ENCODE measurements around the gene LCLAT1.

LCLAT1 gene

DNA sequence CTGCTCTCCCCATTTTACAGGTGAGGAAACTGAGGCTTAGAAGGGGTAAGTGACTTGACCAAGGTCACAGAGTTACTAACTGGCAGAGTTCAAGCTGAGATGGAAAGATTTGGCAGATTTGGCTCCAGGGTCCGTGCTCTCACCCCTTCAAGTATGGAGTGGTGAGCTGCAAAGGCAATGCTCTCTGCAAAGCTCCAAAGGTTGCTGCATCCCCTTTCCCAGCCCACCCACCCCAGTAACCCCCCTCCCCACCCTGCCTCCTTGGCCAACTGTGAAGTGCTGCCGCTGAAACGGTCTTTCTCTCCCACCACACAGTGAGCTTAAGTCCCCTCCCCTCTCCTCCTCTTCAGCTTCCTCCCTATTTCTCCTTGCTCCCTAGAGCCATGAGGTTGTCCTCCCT lies 207.4 kb downstream of the LCLAT1 start:
- Mint-ChIP-seq H3K4me1 (no peaks in the 10 kb centered on the region), H3K27me3 (peaks cover 4% of the 10 kb centered on the region), H3K36me3 (no peaks in the 10 kb centered on the region), H3K27ac (no peak overlapping the region), H3K4me3 (no peak overlapping the region), H3K9me3 (no peaks in the 10 kb centered on the region)
- ATAC-seq (ENCODE audit: low read depth) (no peak), DNase-seq (ENCODE audit: low spot score in 2 of 2) (no peak)

DNA sequence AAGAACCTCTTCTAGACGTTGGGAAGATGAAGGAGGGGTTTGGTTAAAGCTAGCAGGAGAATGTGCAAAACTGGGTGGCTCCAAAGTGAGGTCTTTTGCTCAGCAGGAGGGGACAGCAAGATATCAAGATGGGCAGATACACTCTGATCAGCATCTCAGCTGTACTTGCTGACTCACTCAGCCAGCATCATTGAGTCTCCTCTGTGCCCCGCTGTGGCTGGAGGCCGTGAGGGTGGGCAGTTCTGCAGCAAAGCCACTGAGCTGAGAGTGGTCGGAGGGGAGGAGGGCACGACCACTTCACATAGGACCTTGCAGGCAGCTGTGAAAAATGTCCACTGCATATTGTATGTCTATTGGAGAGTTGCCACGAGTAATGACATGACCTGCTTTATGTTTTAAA lies 208.2 kb downstream of the LCLAT1 start:
- no peak overlapping the region for H3K4me3 Mint-ChIP-seq
- ATAC-seq (ENCODE audit: low read depth) (no peak), DNase-seq (ENCODE audit: low spot score in 2 of 2) (no peak)
- H3K9me3 Mint-ChIP-seq = no peaks in the 10 kb centered on the region
- H3K27ac Mint-ChIP-seq = no peak overlapping the region
- H3K36me3 Mint-ChIP-seq = no peaks in the 10 kb centered on the region
- H3K27me3 Mint-ChIP-seq = peaks cover 5% of the 10 kb centered on the region
- H3K4me1 Mint-ChIP-seq = no peaks in the 10 kb centered on the region

DNA sequence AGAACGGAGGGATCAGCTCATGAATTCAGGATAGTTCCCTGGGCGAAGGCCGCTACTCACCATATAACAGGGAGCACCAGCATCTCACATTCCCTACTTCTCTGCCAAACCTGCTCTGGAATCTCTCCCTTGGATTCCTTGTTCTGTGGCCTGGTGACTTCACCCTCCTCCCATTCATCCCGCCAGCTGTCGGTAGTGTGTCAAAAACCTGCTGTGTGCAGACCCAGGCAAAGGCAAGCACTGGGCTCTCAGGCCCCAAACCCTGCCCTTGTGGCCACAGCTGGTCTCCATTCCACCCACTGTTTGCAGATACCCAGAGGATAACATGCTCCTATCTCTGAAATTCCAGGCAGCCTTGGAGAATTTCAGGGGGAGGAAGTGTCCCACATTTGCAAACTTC lies 208.6 kb downstream of the LCLAT1 start:
- Mint-ChIP-seq H3K36me3 (no peaks in the 10 kb centered on the region), H3K9me3 (no peaks in the 10 kb centered on the region), H3K4me3 (no peak overlapping the region), H3K27ac (no peak overlapping the region), H3K4me1 (no peaks in the 10 kb centered on the region), H3K27me3 (peaks cover 5% of the 10 kb centered on the region)
- ATAC-seq (ENCODE audit: low read depth) = no peak
- no peak for DNase-seq (ENCODE audit: low spot score in 2 of 2)

DNA sequence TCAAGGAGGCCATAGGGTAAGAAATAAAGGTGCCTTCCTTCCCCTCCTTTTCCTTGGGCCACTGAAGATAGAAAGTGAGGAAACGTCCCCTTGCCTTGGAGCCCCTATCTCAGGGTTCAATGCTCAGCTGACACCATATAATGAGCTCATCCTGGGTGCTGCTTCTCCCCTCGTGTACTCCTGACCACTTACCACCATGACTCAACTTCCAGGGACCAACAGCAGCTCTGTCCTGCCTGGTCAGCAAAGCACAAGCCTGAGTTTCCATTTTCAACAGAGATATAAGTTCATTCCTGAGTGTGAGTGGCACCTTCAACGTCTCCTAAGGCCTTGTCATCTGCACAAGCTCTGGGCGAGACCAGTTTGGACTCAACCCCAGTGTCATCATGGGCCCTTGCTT lies 209.0 kb downstream of the LCLAT1 start:
- Mint-ChIP-seq H3K27ac (no peak overlapping the region), H3K36me3 (no peaks in the 10 kb centered on the region), H3K27me3 (peaks cover 5% of the 10 kb centered on the region), H3K9me3 (no peaks in the 10 kb centered on the region), H3K4me1 (no peaks in the 10 kb centered on the region), H3K4me3 (no peak overlapping the region)
- DNase-seq (ENCODE audit: low spot score in 2 of 2) (no peak), ATAC-seq (ENCODE audit: low read depth) (no peak)

DNA sequence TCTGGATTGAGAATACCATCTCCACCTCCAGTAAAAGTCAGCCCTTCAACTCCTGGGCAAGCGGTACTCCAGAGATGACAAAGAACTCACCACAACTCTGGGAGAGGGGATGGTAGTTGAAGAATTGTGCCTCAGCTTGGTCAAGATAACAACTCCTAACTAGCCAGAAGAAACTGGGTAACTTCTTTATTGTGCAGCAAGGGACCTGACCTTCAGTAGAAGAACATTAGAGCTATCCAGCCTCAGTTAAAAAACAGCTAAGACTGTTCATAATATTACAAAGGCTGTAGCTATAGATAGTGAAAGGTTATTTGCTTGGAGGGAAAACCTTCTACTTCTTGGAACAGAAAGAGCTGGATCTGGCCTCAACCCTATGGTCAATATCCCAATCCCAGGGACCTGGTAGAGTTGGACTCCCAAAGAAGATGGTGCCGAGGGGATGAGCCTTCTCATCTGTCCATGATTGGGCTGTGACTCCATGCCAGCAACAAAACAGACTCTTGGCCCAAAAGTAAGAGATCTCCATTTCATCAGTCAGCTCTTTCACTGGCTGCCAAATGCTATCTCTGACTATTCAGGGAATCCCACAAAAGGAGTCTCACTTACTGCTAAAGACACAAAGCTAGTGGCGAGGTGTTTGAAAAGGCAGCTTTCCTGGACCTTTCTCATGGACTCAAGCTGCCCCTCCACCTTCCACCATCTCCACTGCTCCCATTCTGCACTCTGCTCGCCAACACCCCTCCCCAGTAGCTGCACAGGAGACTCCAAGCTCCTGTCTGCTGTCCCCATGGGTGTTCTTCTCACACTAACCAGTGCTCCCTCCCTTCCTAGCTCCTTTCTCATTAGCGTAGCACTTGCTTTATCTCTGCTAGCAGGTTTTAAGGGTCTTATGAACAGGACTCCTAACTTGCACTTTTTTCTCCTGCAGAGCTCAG lies 214.4 kb downstream of the LCLAT1 start:
- no peaks in the 10 kb centered on the region for H3K4me1 Mint-ChIP-seq
- H3K27ac Mint-ChIP-seq = no peak overlapping the region
- H3K27me3 Mint-ChIP-seq = peaks cover 4% of the 10 kb centered on the region
- H3K4me3 Mint-ChIP-seq = no peak overlapping the region
- H3K9me3 Mint-ChIP-seq = peaks cover 3% of the 10 kb centered on the region
- ATAC-seq (ENCODE audit: low read depth) (no peak), DNase-seq (ENCODE audit: low spot score in 2 of 2) (no peak)
- peaks cover 5% of the 10 kb centered on the region for H3K36me3 Mint-ChIP-seq

DNA sequence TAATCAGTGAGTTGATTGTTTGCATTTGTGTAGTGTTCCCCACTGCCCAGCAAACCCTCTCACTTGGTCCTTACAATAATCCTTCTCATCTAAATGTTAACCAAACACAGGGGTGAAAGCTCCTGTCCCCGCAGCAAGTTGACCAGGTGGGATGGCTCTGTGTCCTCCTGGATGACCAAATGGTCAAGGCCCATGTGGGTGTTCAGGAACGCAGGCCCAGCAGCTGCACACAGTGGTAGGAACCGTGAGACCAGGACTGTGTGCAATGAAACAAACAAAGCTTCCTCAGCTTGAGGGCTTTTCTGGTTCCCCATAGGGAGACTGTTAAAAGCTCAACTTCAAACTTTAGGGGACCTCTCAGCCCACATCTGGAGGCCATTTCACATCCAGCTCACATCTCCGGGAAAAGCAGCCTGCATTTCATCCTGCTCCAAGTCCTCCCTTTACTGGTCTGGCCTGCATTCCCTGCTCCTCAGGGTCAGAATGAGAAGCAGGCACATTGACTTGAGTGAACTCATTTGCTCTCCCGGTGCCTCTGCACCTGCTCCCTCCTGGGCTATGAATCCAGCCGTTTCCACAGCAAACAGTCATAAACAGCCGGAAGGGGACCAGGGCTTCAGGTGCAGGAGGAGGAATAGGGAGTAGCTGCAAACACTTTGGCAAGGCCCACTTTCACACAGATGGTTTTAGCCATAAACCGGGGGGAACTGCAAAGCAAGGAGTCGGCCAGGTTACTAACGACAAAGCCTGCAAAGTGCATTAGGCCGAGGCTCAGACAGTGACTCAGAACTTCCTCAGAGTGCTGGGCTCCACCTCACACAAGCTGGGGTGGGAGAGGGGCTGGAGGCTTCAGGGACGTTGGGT lies 215.5 kb downstream of the LCLAT1 start:
- Mint-ChIP-seq H3K36me3 (peaks cover 6% of the 10 kb centered on the region), H3K4me3 (no peak overlapping the region), H3K9me3 (peaks cover 8% of the 10 kb centered on the region), H3K27me3 (peaks cover 3% of the 10 kb centered on the region), H3K4me1 (no peaks in the 10 kb centered on the region), H3K27ac (no peak overlapping the region)
- ATAC-seq (ENCODE audit: low read depth) (no peak), DNase-seq (ENCODE audit: low spot score in 2 of 2) (peak in 1 of 2 donors; percentile 4)

DNA sequence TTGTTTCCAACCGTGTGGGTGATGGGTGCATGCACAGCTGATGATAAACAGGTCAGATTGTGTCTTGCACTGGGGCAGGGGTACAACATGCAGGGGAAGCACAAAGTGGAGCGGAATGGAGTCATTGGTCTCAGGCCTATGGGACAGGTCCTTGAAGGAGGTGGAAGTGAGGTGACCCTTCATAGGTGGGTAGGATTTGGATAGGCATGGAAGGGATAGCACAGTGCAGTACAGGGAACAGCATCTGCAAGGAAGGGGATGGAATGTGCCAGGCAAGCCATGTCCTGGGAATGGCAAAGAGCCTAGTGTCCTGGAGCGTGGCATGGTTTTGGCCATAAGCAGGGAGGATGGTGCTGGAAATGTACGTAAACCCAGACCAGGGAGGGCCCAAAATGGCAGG lies 216.3 kb downstream of the LCLAT1 start:
- Mint-ChIP-seq H3K27me3 (peaks cover 2% of the 10 kb centered on the region), H3K9me3 (peaks cover 12% of the 10 kb centered on the region), H3K4me1 (no peaks in the 10 kb centered on the region), H3K36me3 (peaks cover 9% of the 10 kb centered on the region), H3K27ac (no peak overlapping the region), H3K4me3 (no peak overlapping the region)
- DNase-seq (ENCODE audit: low spot score in 2 of 2) (peak in 1 of 2 donors; percentile 3), ATAC-seq (ENCODE audit: low read depth) (no peak)

DNA sequence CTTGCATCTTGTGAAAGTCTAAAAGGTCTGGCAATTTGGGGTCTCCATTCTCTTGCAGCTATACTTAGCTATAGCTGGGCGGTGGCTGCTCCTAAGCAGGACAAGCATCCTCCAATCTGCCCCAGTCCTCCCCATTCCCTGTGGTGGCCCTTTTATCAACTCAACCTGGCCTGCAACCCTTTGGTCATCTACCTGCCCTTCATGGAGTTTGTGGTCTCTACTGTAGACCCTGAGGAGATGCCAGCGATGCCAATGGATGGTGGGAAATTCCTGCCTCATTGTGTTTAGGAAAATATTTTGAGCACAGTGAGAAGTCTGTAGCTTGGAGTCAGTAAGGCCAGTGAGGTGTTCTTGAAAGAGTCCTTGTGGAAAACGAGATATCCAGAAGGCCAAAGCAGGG lies 216.8 kb downstream of the LCLAT1 start:
- ATAC-seq (ENCODE audit: low read depth) (no peak), DNase-seq (ENCODE audit: low spot score in 2 of 2) (peak in 1 of 2 donors; percentile 3)
- Mint-ChIP-seq H3K9me3 (peaks cover 14% of the 10 kb centered on the region), H3K4me3 (no peak overlapping the region), H3K36me3 (peaks cover 12% of the 10 kb centered on the region), H3K27me3 (peaks cover 2% of the 10 kb centered on the region), H3K27ac (no peak overlapping the region), H3K4me1 (no peaks in the 10 kb centered on the region)

DNA sequence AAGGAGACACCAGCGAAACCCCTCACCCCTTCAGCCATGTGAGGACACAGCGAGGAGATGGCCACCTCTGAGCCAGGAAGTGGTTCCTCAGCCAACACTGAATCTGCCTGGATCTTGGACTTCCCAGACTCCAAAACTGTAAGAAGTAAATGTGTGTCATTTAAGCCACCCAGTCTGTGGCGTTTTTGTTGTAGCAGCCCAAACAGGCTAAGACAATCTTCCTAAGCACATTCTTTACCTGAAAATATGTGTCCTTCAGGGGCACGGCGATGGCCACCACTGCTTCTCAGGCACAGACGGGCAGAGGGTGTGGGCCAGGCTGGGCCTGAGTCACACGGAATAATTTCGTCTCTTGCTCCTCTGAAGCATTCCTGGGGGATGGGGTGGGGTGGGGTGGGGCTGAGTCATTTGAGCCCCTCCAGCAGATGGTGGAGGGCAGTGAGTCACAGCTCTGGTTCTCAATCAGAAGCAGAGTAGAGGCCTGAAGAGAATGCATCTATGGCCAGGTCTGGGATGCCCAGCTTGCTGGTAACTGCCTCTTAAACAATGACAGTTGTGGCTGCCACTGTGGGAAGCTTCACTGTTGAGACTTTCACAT lies 217.8 kb downstream of the LCLAT1 start:
- ATAC-seq (ENCODE audit: low read depth) = no peak
- Mint-ChIP-seq H3K36me3 (peaks cover 17% of the 10 kb centered on the region), H3K4me1 (no peaks in the 10 kb centered on the region), H3K4me3 (no peak overlapping the region), H3K27me3 (no peaks in the 10 kb centered on the region), H3K9me3 (peaks cover 20% of the 10 kb centered on the region), H3K27ac (no peak overlapping the region)
- DNase-seq (ENCODE audit: low spot score in 2 of 2) = peak in 1 of 2 donors; percentile 7

DNA sequence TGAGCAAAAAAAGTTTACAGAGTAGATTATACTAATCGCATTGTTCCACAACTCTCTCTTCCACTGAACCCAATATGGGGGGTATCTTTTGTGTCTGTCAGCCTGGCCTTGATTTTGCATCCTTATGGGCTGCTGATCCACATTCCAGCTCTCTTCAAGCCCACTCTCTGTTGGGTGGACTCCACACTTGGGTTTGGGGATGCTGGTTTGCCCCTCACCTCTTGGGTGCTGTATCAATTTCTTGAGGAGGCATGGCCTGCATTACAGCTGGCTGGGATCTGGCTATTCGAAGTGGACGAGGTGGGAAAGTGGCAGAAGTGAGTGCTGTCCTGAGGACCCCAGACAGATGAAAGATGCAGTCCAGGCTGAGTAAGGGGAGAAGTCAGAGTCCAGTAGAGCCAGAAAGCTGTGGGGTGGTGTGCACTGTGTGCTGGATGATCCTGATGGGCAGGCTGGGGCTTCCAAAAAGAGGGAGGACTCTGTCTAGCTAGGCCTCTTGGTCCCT lies 218.8 kb downstream of the LCLAT1 start:
- ATAC-seq (ENCODE audit: low read depth) (no peak), DNase-seq (ENCODE audit: low spot score in 2 of 2) (peak in 1 of 2 donors; percentile 1)
- Mint-ChIP-seq H3K4me3 (no peak overlapping the region), H3K9me3 (peaks cover 24% of the 10 kb centered on the region), H3K27ac (no peak overlapping the region), H3K36me3 (peaks cover 21% of the 10 kb centered on the region), H3K27me3 (no peaks in the 10 kb centered on the region), H3K4me1 (no peaks in the 10 kb centered on the region)

DNA sequence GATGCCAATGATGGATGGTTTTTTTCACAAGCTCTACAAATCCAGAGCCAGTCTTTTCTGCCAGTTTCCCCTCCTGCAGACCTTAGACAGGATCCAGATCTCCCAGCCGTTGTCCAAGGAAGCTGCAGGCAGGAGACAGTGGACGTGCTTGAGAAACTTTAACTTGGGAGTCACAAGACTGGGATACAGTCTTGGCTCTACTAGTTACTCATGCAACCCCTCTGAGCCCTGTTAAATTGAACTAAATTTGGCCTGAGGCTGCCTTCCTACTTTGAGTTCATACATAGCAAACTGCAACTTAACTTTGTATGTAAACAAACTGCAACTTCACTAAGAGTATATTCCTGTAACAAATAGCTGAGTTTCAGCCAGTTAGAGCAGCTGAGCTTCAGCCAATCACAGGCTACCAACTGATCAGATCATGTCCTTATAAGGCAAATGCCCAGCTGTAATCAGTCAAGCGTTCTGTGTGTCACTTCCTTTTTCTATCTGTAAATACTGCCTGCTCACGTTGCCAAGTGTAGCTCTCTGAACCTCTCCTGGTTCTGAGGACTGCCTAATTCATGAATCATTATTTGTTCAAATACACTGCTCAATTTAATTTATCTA lies 219.3 kb downstream of the LCLAT1 start:
- Mint-ChIP-seq H3K4me3 (no peak overlapping the region), H3K27ac (peak overlapping the region; percentile 30)
- peak in 1 of 2 donors; percentile 3 for DNase-seq (ENCODE audit: low spot score in 2 of 2)

DNA sequence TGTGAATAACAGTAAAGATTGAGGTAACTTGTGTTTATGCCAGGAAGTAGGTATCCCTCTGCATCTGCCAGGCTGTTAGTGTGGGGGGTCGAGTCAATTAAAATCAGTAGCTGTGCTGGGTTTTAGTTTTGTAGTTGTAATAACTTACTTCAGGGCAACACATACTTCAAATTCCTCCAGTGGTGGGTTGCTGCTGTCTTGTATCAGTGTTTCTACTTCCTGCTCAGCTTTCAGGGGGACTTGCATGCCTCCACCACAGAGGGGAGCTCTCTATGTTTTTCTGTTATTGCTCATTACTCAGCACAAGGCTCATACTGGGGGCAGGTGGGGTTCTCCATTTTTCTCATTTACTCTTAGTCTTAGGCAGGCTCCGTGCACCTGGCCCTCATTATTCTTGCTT lies 223.4 kb downstream of the LCLAT1 start:
- peaks cover 21% of the 10 kb centered on the region for H3K36me3 Mint-ChIP-seq
- H3K4me3 Mint-ChIP-seq = no peak overlapping the region
- no peak for DNase-seq (ENCODE audit: low spot score in 2 of 2)
- H3K27ac Mint-ChIP-seq = no peak overlapping the region
- no peaks in the 10 kb centered on the region for H3K4me1 Mint-ChIP-seq
- H3K9me3 Mint-ChIP-seq = peaks cover 24% of the 10 kb centered on the region
- H3K27me3 Mint-ChIP-seq = no peaks in the 10 kb centered on the region
- ATAC-seq (ENCODE audit: low read depth) = no peak

More for the DNA sequence above, 219.3 kb downstream of the LCLAT1 start:
- Mint-ChIP-seq H3K9me3 (peaks cover 24% of the 10 kb centered on the region), H3K36me3 (peaks cover 21% of the 10 kb centered on the region), H3K27me3 (no peaks in the 10 kb centered on the region), H3K4me1 (no peaks in the 10 kb centered on the region)
- ATAC-seq (ENCODE audit: low read depth) = peak; percentile 86

DNA sequence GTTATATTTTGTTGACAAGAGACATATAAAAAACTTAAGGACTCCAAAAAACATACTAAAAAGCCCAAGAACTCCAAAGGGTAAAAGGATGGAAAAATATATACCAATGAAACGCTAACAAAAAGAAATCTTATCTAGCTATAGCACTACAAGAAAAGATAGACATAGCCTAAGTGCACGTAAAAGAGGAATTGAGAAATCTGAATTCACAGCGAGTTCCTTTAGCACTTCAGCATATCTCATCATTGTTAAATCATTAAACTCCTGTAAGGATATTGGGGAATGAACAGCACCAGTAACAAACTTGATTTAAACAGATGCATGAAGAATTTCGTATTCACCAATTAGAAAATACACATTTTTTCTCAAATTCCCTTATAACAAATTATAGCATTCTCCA lies 226.1 kb downstream of the LCLAT1 start:
- H3K4me1 Mint-ChIP-seq = peaks cover 4% of the 10 kb centered on the region

More for the DNA sequence above, 226.1 kb downstream of the LCLAT1 start:
- Mint-ChIP-seq H3K9me3 (peaks cover 13% of the 10 kb centered on the region), H3K27me3 (no peaks in the 10 kb centered on the region), H3K4me3 (no peak overlapping the region), H3K36me3 (peaks cover 13% of the 10 kb centered on the region), H3K27ac (no peak overlapping the region)
- ATAC-seq (ENCODE audit: low read depth) (no peak), DNase-seq (ENCODE audit: low spot score in 2 of 2) (no peak)

All from memory B cell (primary cell).